ENCODE results near the gene TMEM9. TPM values are rescaled to one million over a fixed set of nuclear protein-coding genes. Genes with fewer than 3 reads are reported as not detected.

Gene TMEM9
- total RNA-seq, 1 donor from 2014 or later: 80.2 TPM

DNA sequence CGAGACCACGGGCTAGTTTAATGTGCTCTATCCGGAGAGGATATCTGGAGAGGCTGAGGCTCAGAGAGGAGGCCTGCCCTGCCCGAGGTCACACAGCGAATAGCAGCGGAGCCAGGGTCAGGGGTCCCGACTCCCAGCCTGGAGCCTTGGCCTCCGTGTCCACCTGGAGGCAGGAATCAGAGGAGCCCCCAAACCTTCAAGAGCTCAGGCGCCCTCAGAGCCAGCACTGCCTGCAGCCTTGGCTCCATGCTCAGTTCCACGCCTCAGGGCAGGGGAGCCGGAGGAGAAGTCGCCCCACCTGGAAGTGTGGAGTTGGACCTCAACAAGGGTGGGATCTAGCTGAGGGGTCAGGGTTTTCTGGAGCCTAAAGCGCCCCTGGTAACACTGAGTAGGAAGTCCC is 25.3 kb downstream of the TMEM9 start:
- Mint-ChIP-seq H3K4me3 (ENCODE audit: unreplicated experiment) (no peak overlapping the region), H3K27me3 (ENCODE audit: unreplicated experiment) (peaks cover 6% of the 10 kb centered on the region), H3K36me3 (ENCODE audit: unreplicated experiment) (peaks cover 9% of the 10 kb centered on the region), H3K27ac (ENCODE audit: unreplicated experiment) (no peak overlapping the region), H3K4me1 (ENCODE audit: low read depth, unreplicated experiment) (no peaks in the 10 kb centered on the region), H3K9me3 (ENCODE audit: unreplicated experiment) (peaks cover 4% of the 10 kb centered on the region)
- DNase-seq: no peak
- TF ChIP-seq CTCF (IDR thresholded peaks at IDR 0.05; ENCODE audit: partially characterized antibody, unreplicated experiment): no peak

DNA sequence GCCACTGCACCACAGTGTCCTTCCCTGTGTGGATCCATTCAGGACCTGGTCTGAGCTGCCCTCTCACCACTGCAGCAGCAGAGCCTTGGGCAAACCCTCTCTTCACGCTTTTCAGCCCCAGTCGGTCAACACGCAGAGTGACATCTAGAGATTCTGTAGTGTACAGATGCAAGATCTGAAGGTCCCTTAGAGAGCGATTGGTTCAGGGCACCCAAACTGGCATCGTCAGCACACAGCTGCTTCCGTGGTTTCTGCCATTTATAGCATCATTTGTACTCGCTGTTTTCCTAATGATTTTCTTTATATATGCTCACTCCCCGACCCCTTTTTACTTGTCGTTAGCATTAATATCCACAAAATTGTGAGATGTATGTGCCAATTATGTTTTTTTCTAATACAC is 25.8 kb downstream of the TMEM9 start:
- Mint-ChIP-seq H3K4me3 (ENCODE audit: unreplicated experiment) (no peak overlapping the region), H3K27me3 (ENCODE audit: unreplicated experiment) (peaks cover 9% of the 10 kb centered on the region)

GRCh38 chr1:201127755-201128455 is 26.4 kb downstream of the TMEM9 start:
- peaks cover 4% of the 10 kb centered on the region for H3K9me3 Mint-ChIP-seq (ENCODE audit: unreplicated experiment)
- DNase-seq: no peak
- peaks cover 8% of the 10 kb centered on the region for H3K36me3 Mint-ChIP-seq (ENCODE audit: unreplicated experiment)
- no peak overlapping the region for H3K4me3 Mint-ChIP-seq (ENCODE audit: unreplicated experiment)
- no peak overlapping the region for H3K27ac Mint-ChIP-seq (ENCODE audit: unreplicated experiment)
- no peak for TF ChIP-seq CTCF (IDR thresholded peaks at IDR 0.05; ENCODE audit: partially characterized antibody, unreplicated experiment)
- H3K27me3 Mint-ChIP-seq (ENCODE audit: unreplicated experiment): peaks cover 9% of the 10 kb centered on the region
- no peaks in the 10 kb centered on the region for H3K4me1 Mint-ChIP-seq (ENCODE audit: low read depth, unreplicated experiment)

More for the DNA sequence above, 25.8 kb downstream of the TMEM9 start:
- H3K4me1 Mint-ChIP-seq (ENCODE audit: low read depth, unreplicated experiment): no peaks in the 10 kb centered on the region
- DNase-seq: no peak
- H3K36me3 Mint-ChIP-seq (ENCODE audit: unreplicated experiment): peaks cover 9% of the 10 kb centered on the region
- no peak overlapping the region for H3K27ac Mint-ChIP-seq (ENCODE audit: unreplicated experiment)
- peaks cover 4% of the 10 kb centered on the region for H3K9me3 Mint-ChIP-seq (ENCODE audit: unreplicated experiment)
- TF ChIP-seq CTCF (IDR thresholded peaks at IDR 0.05; ENCODE audit: partially characterized antibody, unreplicated experiment): no peak

- DNase-seq: no peak
Observed at GRCh38 chr1:201126832-201127754, 27.2 kb downstream of the TMEM9 start, which contains the start of gene ASCL5. Gene ASCL5, minus strand, starts transcription at chr1:201127184. Its CDS starts 11,812 bp downstream, at chr1:201115372.

More at GRCh38 chr1:201126832-201127754, 27.2 kb downstream of the TMEM9 start, which contains the start of gene ASCL5:
- no peak for TF ChIP-seq CTCF (IDR thresholded peaks at IDR 0.05; ENCODE audit: partially characterized antibody, unreplicated experiment)
- H3K4me1 Mint-ChIP-seq (ENCODE audit: low read depth, unreplicated experiment): no peaks in the 10 kb centered on the region
- peaks cover 4% of the 10 kb centered on the region for H3K36me3 Mint-ChIP-seq (ENCODE audit: unreplicated experiment)
- no peak within 1 kb of the TSS for H3K27ac Mint-ChIP-seq (ENCODE audit: unreplicated experiment)
- H3K9me3 Mint-ChIP-seq (ENCODE audit: unreplicated experiment): peaks cover 6% of the 10 kb centered on the region
- no peak within 1 kb of the TSS for H3K4me3 Mint-ChIP-seq (ENCODE audit: unreplicated experiment)
- H3K27me3 Mint-ChIP-seq (ENCODE audit: unreplicated experiment): peaks cover 9% of the 10 kb centered on the region

Measured in glutamatergic neuron (in vitro differentiated cells).